C4-2B (cell line): ENCODE measurements around the gene FGFR1OP2.
A peak's percentile ranks its signal among the peaks of the same experiment; 100 is the strongest.

Experiments
- H3K27ac ChIP-seq: fragments of 450-650 bp; 2 replicates; pipeline ENCODE4 v1.5.1; 2017
- CTCF ChIP-seq: fragments of 450-650 bp; conservative IDR thresholded peaks from 2 replicates; pipeline ENCODE4 v1.5.1; 2017; ENCODE audit warnings: mild to moderate bottlenecking
- ZFX ChIP-seq: fragments of 450-650 bp; IDR thresholded peaks from 2 replicates; pipeline ENCODE4 v1.6.1; 2017

FGFR1OP2 gene

GRCh38 chr12:26937443-26937862 lies 817 bp upstream of the FGFR1OP2 start:
- H3K27ac ChIP-seq, result peak overlapping the region; percentile 80
- no peak for TF ChIP-seq CTCF
- TF ChIP-seq ZFX, result no peak

- H3K27ac ChIP-seq, result peak overlapping the region; percentile 80
- TF ChIP-seq ZFX (no peak; the same call in 1 of the 2 replicates), CTCF (no peak)
Observed at GRCh38 chr12:26938701-26939062, 412 bp downstream of the FGFR1OP2 start.

GRCh38 chr12:26939192-26939832 lies 1.0 kb downstream of the FGFR1OP2 start:
- H3K27ac ChIP-seq, result peak overlapping the region; percentile 80
- TF ChIP-seq ZFX (no peak), CTCF (no peak)

- no peak for TF ChIP-seq ZFX
- no peak for TF ChIP-seq CTCF
- no peak overlapping the region for H3K27ac ChIP-seq
Observed at GRCh38 chr12:26939953-26940352, 1.7 kb downstream of the FGFR1OP2 start.

- no peak overlapping the region for H3K27ac ChIP-seq
- no peak for TF ChIP-seq CTCF
- TF ChIP-seq ZFX, result no peak
Observed at GRCh38 chr12:26940516-26941214, 2.4 kb downstream of the FGFR1OP2 start.

GRCh38 chr12:26941215-26941594 lies 2.9 kb downstream of the FGFR1OP2 start:
- TF ChIP-seq CTCF (no peak), ZFX (no peak)
- no peak overlapping the region for H3K27ac ChIP-seq

GRCh38 chr12:26948309-26948708 lies 10.0 kb downstream of the FGFR1OP2 start:
- H3K27ac ChIP-seq, result no peak overlapping the region

More at GRCh38 chr12:26948309-26948708, 10.0 kb downstream of the FGFR1OP2 start:
- no peak for TF ChIP-seq CTCF
- TF ChIP-seq ZFX, result no peak
